A673 (cell line): ENCODE results near the gene HS6ST3. TPM values are rescaled to one million over a fixed set of nuclear protein-coding genes. Genes with fewer than 3 reads are reported as not detected.

Source experiments
- BruUV-seq: library from RNA; stranded (reverse); fragments of 400-500 nt; replicated peaks from 2 replicates; lab custom pipeline; 2021; lab: Mats Ljungman, UMichigan
- CTCF ChIA-PET: fragments of 300-600 bp; sonication (Branson Sonifier 250); formaldehyde crosslinking; loops from one replicate; lab custom pipeline; 2022; ENCODE audit warnings: antibody characterized with exemption; lab: Charles Lee
- POLR2A ChIA-PET: fragments of 300-600 bp; sonication (Branson Sonifier 250); formaldehyde crosslinking; loops from one replicate; lab custom pipeline; 2022; ENCODE audit warnings: antibody characterized with exemption; ENCODE audit not compliant: low non-redundant PET; lab: Charles Lee
- DNase-seq: peaks from one replicate; pipeline ENCODE4 v3.0.0-alpha.2; 2015; ENCODE audit warnings: low spot score
- H3K27ac ChIP-seq: fragments of 200-600 bp; sonication (generic); 2 replicates; pipeline ENCODE4 v1.5.1; 2016; ENCODE audit warnings: mixed run types, low read depth, mild to moderate bottlenecking, mixed read lengths, antibody characterized with exemption, low read length; ENCODE audit not compliant: poor library complexity, severe bottlenecking
- H3K27me3 ChIP-seq: fragments of 200-600 bp; sonication (generic); replicated peaks from 2 replicates; pipeline ENCODE4 v1.6.1; 2017; ENCODE audit warnings: mixed run types, low read depth, mild to moderate bottlenecking, mixed read lengths, antibody characterized with exemption, low read length; ENCODE audit not compliant: insufficient read depth, poor library complexity
- H3K36me3 ChIP-seq: fragments of 200-600 bp; sonication (generic); 2 replicates; pipeline ENCODE4 v1.6.1; 2016; ENCODE audit warnings: mixed run types, mild to moderate bottlenecking, mixed read lengths, antibody characterized with exemption, low read length; ENCODE audit not compliant: insufficient read depth, poor library complexity, severe bottlenecking
- H3K4me1 ChIP-seq: fragments of 200-600 bp; sonication (generic); 2 replicates; pipeline ENCODE4 v1.6.1; 2017; ENCODE audit warnings: mixed run types, mild to moderate bottlenecking, mixed read lengths, antibody characterized with exemption, low read length; ENCODE audit not compliant: insufficient read depth, poor library complexity, severe bottlenecking
- H3K4me3 ChIP-seq: fragments of 200-600 bp; sonication (generic); 2 replicates; pipeline ENCODE4 v1.5.1; 2016; ENCODE audit warnings: low read depth, mixed run types, mild to moderate bottlenecking, mixed read lengths, low read length; ENCODE audit not compliant: poor library complexity, severe bottlenecking
- H3K9me3 ChIP-seq: fragments of 200-600 bp; sonication (generic); 2 replicates; pipeline ENCODE4 v1.6.1; 2016; ENCODE audit warnings: mixed run types, low read depth, mild to moderate bottlenecking, mixed read lengths, antibody characterized with exemption, low read length; ENCODE audit not compliant: poor library complexity, severe bottlenecking
- EZH2 ChIP-seq: fragments of 200-600 bp; sonication (generic); IDR thresholded peaks from 2 replicates; pipeline ENCODE4 v1.6.1; 2017; ENCODE audit warnings: borderline replicate concordance, low read depth, mild to moderate bottlenecking, mixed read lengths, antibody characterized with exemption, low read length; ENCODE audit not compliant: poor library complexity, severe bottlenecking
- intact Hi-C: fragments of 100-400 bp; cut with micrococcal nuclease; formaldehyde crosslinking; loops from one replicate; pipeline ENCODE4 v1.10.0; 2022; ENCODE audit not compliant: unreplicated experiment
- total RNA-seq: library from RNA; stranded (reverse); gene quantifications from 2 replicates; pipeline ENCODE4 v1.2.3, GENCODE V29; 2021
- TF ChIP-seq, protein P1 (sequence below): fragments of 300-800, 200-600 bp; sonication (generic); conservative IDR thresholded peaks from 2 replicates; pipeline ENCODE4 v1.5.1; 2017; ENCODE audit warnings: low read depth, mild to moderate bottlenecking, antibody characterized with exemption, low read length, moderate library complexity, mixed read lengths

The HS6ST3 gene
- total RNA-seq, 1 experiment from 2014 or later: not detected

- BruUV-seq: no TSS peak
- intact Hi-C loops: no loop called here
- POLR2A ChIA-PET: no interaction called here
Measured at GRCh38 chr13:96785986-96786385, 696.1 kb downstream of the HS6ST3 start.

GRCh38 chr13:96792188-96792587 is 702.3 kb downstream of the HS6ST3 start:
- intact Hi-C loops: no loop called here
- POLR2A ChIA-PET: no interaction called here
- no peak for TF ChIP-seq EZH2
- TF ChIP-seq, protein P1, sequence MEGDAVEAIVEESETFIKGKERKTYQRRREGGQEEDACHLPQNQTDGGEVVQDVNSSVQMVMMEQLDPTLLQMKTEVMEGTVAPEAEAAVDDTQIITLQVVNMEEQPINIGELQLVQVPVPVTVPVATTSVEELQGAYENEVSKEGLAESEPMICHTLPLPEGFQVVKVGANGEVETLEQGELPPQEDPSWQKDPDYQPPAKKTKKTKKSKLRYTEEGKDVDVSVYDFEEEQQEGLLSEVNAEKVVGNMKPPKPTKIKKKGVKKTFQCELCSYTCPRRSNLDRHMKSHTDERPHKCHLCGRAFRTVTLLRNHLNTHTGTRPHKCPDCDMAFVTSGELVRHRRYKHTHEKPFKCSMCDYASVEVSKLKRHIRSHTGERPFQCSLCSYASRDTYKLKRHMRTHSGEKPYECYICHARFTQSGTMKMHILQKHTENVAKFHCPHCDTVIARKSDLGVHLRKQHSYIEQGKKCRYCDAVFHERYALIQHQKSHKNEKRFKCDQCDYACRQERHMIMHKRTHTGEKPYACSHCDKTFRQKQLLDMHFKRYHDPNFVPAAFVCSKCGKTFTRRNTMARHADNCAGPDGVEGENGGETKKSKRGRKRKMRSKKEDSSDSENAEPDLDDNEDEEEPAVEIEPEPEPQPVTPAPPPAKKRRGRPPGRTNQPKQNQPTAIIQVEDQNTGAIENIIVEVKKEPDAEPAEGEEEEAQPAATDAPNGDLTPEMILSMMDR: no peak

More at GRCh38 chr13:96785986-96786385, 696.1 kb downstream of the HS6ST3 start:
- H3K27me3 ChIP-seq: no peaks in the 10 kb centered on the region
- no peaks in the 10 kb centered on the region for H3K4me1 ChIP-seq
- CTCF ChIA-PET: no interaction called here
- H3K4me3 ChIP-seq: no peak overlapping the region
- H3K36me3 ChIP-seq: no peaks in the 10 kb centered on the region
- DNase-seq: no peak
- no peak overlapping the region for H3K27ac ChIP-seq
- TF ChIP-seq EZH2: no peak
- TF ChIP-seq, protein P1: no peak
- H3K9me3 ChIP-seq: no peaks in the 10 kb centered on the region

GRCh38 chr13:96792736-96793403 is 703.0 kb downstream of the HS6ST3 start:
- POLR2A ChIA-PET: no interaction called here
- TF ChIP-seq, protein P1: no peak
- no peak for TF ChIP-seq EZH2

More at GRCh38 chr13:96792188-96792587, 702.3 kb downstream of the HS6ST3 start:
- BruUV-seq: no TSS peak
- Histone ChIP-seq H3K4me3 (no peak overlapping the region), H3K4me1 (no peaks in the 10 kb centered on the region), H3K36me3 (no peaks in the 10 kb centered on the region), H3K9me3 (no peaks in the 10 kb centered on the region), H3K27me3 (no peaks in the 10 kb centered on the region), H3K27ac (no peak overlapping the region)
- CTCF ChIA-PET: no interaction called here
- DNase-seq: no peak

More at GRCh38 chr13:96792736-96793403, 703.0 kb downstream of the HS6ST3 start:
- H3K36me3 ChIP-seq: no peaks in the 10 kb centered on the region
- no peaks in the 10 kb centered on the region for H3K27me3 ChIP-seq
- no peaks in the 10 kb centered on the region for H3K9me3 ChIP-seq
- DNase-seq: no peak
- CTCF ChIA-PET: no interaction called here
- H3K27ac ChIP-seq: no peak overlapping the region
- BruUV-seq: no TSS peak
- H3K4me1 ChIP-seq: no peaks in the 10 kb centered on the region
- H3K4me3 ChIP-seq: no peak overlapping the region
- intact Hi-C loops: no loop called here
